Measurements from ENCODE around the gene RNF223.

DNA sequence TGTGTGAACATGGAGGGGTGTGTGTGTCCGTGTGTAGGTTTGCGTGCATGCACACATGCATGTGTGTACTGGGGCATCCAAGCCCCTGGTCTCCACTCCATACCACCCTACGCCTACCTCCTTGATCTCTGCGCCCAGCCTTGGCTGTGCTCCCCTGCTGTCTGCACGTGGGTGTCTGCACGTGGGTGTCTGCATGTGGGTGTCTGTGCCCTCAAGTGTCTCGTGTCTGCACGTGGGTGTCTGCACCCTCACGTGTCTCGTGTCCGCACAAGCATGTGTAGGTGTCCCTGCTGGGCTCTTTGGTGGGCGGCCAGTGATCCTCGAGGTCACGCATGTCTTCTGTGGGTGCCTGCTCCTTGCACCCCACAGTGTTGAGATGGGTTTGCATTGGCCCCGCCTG is 21.1 kb downstream of the RNF223 start:
- TF ChIP-seq, protein P1, sequence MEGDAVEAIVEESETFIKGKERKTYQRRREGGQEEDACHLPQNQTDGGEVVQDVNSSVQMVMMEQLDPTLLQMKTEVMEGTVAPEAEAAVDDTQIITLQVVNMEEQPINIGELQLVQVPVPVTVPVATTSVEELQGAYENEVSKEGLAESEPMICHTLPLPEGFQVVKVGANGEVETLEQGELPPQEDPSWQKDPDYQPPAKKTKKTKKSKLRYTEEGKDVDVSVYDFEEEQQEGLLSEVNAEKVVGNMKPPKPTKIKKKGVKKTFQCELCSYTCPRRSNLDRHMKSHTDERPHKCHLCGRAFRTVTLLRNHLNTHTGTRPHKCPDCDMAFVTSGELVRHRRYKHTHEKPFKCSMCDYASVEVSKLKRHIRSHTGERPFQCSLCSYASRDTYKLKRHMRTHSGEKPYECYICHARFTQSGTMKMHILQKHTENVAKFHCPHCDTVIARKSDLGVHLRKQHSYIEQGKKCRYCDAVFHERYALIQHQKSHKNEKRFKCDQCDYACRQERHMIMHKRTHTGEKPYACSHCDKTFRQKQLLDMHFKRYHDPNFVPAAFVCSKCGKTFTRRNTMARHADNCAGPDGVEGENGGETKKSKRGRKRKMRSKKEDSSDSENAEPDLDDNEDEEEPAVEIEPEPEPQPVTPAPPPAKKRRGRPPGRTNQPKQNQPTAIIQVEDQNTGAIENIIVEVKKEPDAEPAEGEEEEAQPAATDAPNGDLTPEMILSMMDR (conservative IDR thresholded peaks at IDR 0.05; ENCODE audit: low read depth, low read length), result no peak
- TF ChIP-seq EZH2 (IDR thresholded peaks at IDR 0.05; ENCODE audit: low read length, unreplicated experiment) (no peak), EZH2phosphoT487 (IDR thresholded peaks at IDR 0.05; ENCODE audit: borderline replicate concordance, low read length) (no peak)
